ENCODE results near the gene FZD8. TPM values are rescaled to one million over a fixed set of nuclear protein-coding genes. Genes with fewer than 3 reads are reported as not detected.

Gene FZD8
- total RNA-seq, 1 experiment from 2014 or later: 13.8 TPM

DNA sequence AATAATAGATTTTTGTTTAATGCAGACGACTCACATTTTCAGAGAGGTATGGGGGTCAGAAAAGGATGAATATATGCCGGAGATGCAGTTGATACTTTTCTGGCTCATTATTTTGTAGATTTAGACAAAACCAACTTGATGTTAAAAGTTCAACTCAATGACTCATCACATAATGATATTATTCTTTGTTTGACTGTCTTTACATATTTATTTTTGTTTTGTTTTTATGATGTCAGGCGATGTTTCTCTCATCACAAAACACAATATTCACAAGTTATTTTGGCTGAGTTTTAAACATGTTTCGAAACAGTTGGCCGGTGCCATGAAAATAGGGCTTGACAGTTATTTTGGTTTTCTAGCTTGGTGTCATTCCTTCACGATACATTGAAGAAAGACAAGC lies 35.7 kb downstream of the FZD8 start:
- TF ChIP-seq, protein P1, sequence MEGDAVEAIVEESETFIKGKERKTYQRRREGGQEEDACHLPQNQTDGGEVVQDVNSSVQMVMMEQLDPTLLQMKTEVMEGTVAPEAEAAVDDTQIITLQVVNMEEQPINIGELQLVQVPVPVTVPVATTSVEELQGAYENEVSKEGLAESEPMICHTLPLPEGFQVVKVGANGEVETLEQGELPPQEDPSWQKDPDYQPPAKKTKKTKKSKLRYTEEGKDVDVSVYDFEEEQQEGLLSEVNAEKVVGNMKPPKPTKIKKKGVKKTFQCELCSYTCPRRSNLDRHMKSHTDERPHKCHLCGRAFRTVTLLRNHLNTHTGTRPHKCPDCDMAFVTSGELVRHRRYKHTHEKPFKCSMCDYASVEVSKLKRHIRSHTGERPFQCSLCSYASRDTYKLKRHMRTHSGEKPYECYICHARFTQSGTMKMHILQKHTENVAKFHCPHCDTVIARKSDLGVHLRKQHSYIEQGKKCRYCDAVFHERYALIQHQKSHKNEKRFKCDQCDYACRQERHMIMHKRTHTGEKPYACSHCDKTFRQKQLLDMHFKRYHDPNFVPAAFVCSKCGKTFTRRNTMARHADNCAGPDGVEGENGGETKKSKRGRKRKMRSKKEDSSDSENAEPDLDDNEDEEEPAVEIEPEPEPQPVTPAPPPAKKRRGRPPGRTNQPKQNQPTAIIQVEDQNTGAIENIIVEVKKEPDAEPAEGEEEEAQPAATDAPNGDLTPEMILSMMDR (conservative IDR thresholded peaks at IDR 0.05): no peak
- Histone ChIP-seq H3K23ac (ENCODE audit: insufficient read length, low read depth, low read length) (no peak overlapping the region), H3K4ac (ENCODE audit: low read depth, low read length) (no peak overlapping the region), H3K14ac (ENCODE audit: insufficient read depth, low read length) (no peak overlapping the region), H4K20me1 (ENCODE audit: control insufficient read depth, insufficient read depth, insufficient read length) (no peaks in the 10 kb centered on the region), H4K5ac (ENCODE audit: insufficient read length, low read depth, low read length) (no peak overlapping the region), H2BK20ac (ENCODE audit: low read depth, low read length, poor library complexity, severe bottlenecking) (no peak overlapping the region), H3K27ac (ENCODE audit: insufficient read length, low read depth, low read length) (no peak overlapping the region), H3K23me2 (ENCODE audit: insufficient read length, low read depth, low read length, poor library complexity, severe bottlenecking) (no peaks in the 10 kb centered on the region), H3K79me1 (ENCODE audit: insufficient read depth, low read depth, low read length, poor library complexity, severe bottlenecking) (no peaks in the 10 kb centered on the region), H3K56ac (ENCODE audit: insufficient read length, low read depth, low read length) (no peak overlapping the region), H3K9ac (ENCODE audit: extremely low read depth, insufficient read length, low read length) (no peak overlapping the region), H2BK15ac (ENCODE audit: low read depth, low read length) (no peak overlapping the region), H4K91ac (ENCODE audit: insufficient read length, low read depth, low read length) (no peak overlapping the region), H3K9me3 (ENCODE audit: control insufficient read depth, low read depth, low read length) (no peaks in the 10 kb centered on the region), H3K4me2 (ENCODE audit: insufficient read depth, insufficient read length, low read length) (no peak overlapping the region), H2AK5ac (ENCODE audit: insufficient read length, low read length) (no peak overlapping the region), H2AFZ (ENCODE audit: low read length) (no peak overlapping the region), H2BK5ac (ENCODE audit: insufficient read length, low read length) (no peak overlapping the region), H4K8ac (replicated peaks; ENCODE audit: insufficient read length, low read depth, low read length) (no peak overlapping the region), H3K4me1 (ENCODE audit: insufficient read depth, low read length) (no peaks in the 10 kb centered on the region), H3T11ph (ENCODE audit: low read length) (no peak overlapping the region), H3K79me2 (ENCODE audit: insufficient read depth, low read length) (no peaks in the 10 kb centered on the region), H2BK120ac (ENCODE audit: low read depth, low read length, poor library complexity, severe bottlenecking) (no peak overlapping the region), H3K18ac (ENCODE audit: insufficient read length, low read depth, low read length) (no peak overlapping the region), H3K27me3 (ENCODE audit: insufficient read depth, low read length) (no peaks in the 10 kb centered on the region), H2BK12ac (ENCODE audit: insufficient read length, low read depth, low read length) (no peak overlapping the region)
- Mint-ChIP-seq H3K4me3 (no peak overlapping the region), H3K27ac (no peak overlapping the region), H3K36me3 (ENCODE audit: insufficient read depth in 1 of 3, low read depth in 3 of 3) (peaks cover 7 to 11% (median 11%) of the 10 kb centered on the region in 3 experiments), H3K4me1 (peaks cover under 1 to 3% of the 10 kb centered on the region in 2 experiments; a peak in 1 of 4 replicates), H3K9me3 (peaks cover 14 to 20% of the 10 kb centered on the region in 2 experiments), H3K27me3 (ENCODE audit: low read depth) (no peaks in the 10 kb centered on the region; the same call in 1 of the 2 replicates)
- no peak for DNase-seq
- no CpG with 5 or more reads among the region's 6 CpGs for WGBS (ENCODE audit: extremely low coverage, insufficient read length, low lambda C conversion rate)

Measured in H9 (cell line).